GM12878 (cell line): ENCODE results near the gene SLAMF9. TPM values are rescaled to one million over a fixed set of nuclear protein-coding genes. Genes with fewer than 3 reads are reported as not detected.

Experiments used
- ATAC-seq: fragments of 200-7000 bp; cut with Tn5 transposase; 3 replicates; pipeline ENCODE4 v1.9.1; 2020; ENCODE audit warnings: mild to moderate bottlenecking, moderate library complexity
- BruUV-seq: library from RNA; stranded (reverse); fragments of 400-500 nt; replicated peaks from 2 replicates; lab custom pipeline; 2021; lab: Mats Ljungman, UMichigan
- CTCF ChIA-PET: fragments of 300-600 bp; sonication (Branson Sonifier 250); formaldehyde crosslinking; extraction: SDS; loops from one replicate; lab custom pipeline; 2021; ENCODE audit warnings: inconsistent platforms; lab: Yijun Ruan, JAX
- POLR2A ChIA-PET: fragments of 350-600 bp; formaldehyde crosslinking; extraction: SDS; loops from one replicate; lab custom pipeline; 2021; ENCODE audit warnings: inconsistent platforms; lab: Charles Lee
- RAD21 ChIA-PET: fragments of 300-600 bp; sonication (Branson Sonifier 250); formaldehyde crosslinking; loops from one replicate; lab custom pipeline; 2023; ENCODE audit warnings: antibody characterized with exemption; ENCODE audit not compliant: unreplicated experiment; lab: Charles Lee
- SMC1A ChIA-PET: fragments of 300-600 bp; sonication (Branson Sonifier 250); formaldehyde crosslinking; loops from one replicate; lab custom pipeline; 2023; ENCODE audit not compliant: unreplicated experiment, uncharacterized antibody; lab: Charles Lee
- DNase-seq: peaks from one replicate; pipeline ENCODE4 v3.0.0-alpha.2; 2011; ENCODE audit warnings: low read depth, low spot score
- FAIRE-seq: peaks from 3 replicates; lab custom pipeline; 2011; peaks lifted over from hg19 to GRCh38; lab: Jason Lieb, UNC
- H2AFZ ChIP-seq: 2 replicates; pipeline ENCODE4 v1.6.0; 2011; ENCODE audit warnings: low read depth, low read length, control low read depth; ENCODE audit not compliant: control insufficient read depth
- H3K27ac ChIP-seq: 2 replicates; pipeline ENCODE4 v1.5.1; 2011; ENCODE audit warnings: control low read depth; ENCODE audit not compliant: control insufficient read depth, insufficient read depth
- H3K27me3 ChIP-seq, 2 experiments: replicated peaks in 1 of 2; 2 replicates each; pipeline versions ENCODE4 v1.6.0 to v1.6.1; 2011; ENCODE audit warnings: low read length in 1 of 2; ENCODE audit not compliant: control insufficient read depth in 2 of 2, insufficient read depth in 2 of 2
- H3K36me3 ChIP-seq, 2 experiments: 2 replicates each; pipeline ENCODE4 v1.5.1; 2011; ENCODE audit warnings: low read length in 1 of 2; ENCODE audit not compliant: control insufficient read depth in 2 of 2, insufficient read depth in 2 of 2
- H3K4me1 ChIP-seq: 2 replicates; pipeline ENCODE4 v1.6.1; 2011; ENCODE audit warnings: mild to moderate bottlenecking, low read length, moderate library complexity, mixed read lengths; ENCODE audit not compliant: control insufficient read depth, insufficient read depth
- H3K4me2 ChIP-seq: 2 replicates; pipeline ENCODE4 v1.6.0; 2011; ENCODE audit warnings: control low read depth; ENCODE audit not compliant: control insufficient read depth, insufficient read depth
- H3K4me3 ChIP-seq: fragments of 200-600 bp; sonication (generic); 2 replicates; pipeline ENCODE4 v1.5.1; 2016
- H3K79me2 ChIP-seq: 2 replicates; pipeline ENCODE4 v1.6.0; 2011; ENCODE audit warnings: low read length; ENCODE audit not compliant: control insufficient read depth, insufficient read depth
- H3K9ac ChIP-seq: 2 replicates; pipeline ENCODE4 v1.8.0; 2011; ENCODE audit warnings: low read length, control low read depth, mixed read lengths; ENCODE audit not compliant: control insufficient read depth, insufficient read depth
- H3K9me3 ChIP-seq: replicated peaks from 3 replicates; pipeline ENCODE4 v1.5.1; 2011; ENCODE audit warnings: mild to moderate bottlenecking, low read length; ENCODE audit not compliant: control insufficient read depth, insufficient read depth
- H4K20me1 ChIP-seq: 2 replicates; pipeline ENCODE4 v1.6.0; 2011; ENCODE audit not compliant: control insufficient read depth, insufficient read depth
- BHLHE40 ChIP-seq, 2 experiments: fragments of 450-650 bp in 1 of 2; IDR thresholded peaks; 2 replicates each; pipeline ENCODE4 v1.6.1; 2011 to 2017; ENCODE audit warnings: low read depth in 2 of 2, borderline replicate concordance in 1 of 2, improper control_type of control experiment in 1 of 2, low read length in 1 of 2, mild to moderate bottlenecking in 1 of 2
- EED ChIP-seq: sonication (generic); IDR thresholded peaks from 2 replicates; pipeline ENCODE4 v1.6.1; 2016; ENCODE audit warnings: antibody characterized with exemption, low read depth
- EGR1 ChIP-seq, 2 experiments: IDR thresholded peaks; 1 replicate in 1 of 2; 2 replicates in 1 of 2; pipeline ENCODE4 v1.6.1; 2011 to 2012; ENCODE audit warnings: low read depth in 2 of 2, low read length in 2 of 2, borderline replicate concordance in 1 of 2, mild to moderate bottlenecking in 1 of 2, moderate library complexity in 1 of 2
- EP300 ChIP-seq, 2 experiments: fragments of 150-350 bp in 1 of 2; IDR thresholded peaks; 2 replicates each; pipeline ENCODE4 v1.6.1; 2011 to 2012; ENCODE audit warnings: low read depth in 2 of 2, low read length in 2 of 2, borderline replicate concordance in 1 of 2, improper control_type of control experiment in 1 of 2, inconsistent platforms in 1 of 2; ENCODE audit not compliant: control insufficient read depth in 1 of 2
- ESRRA ChIP-seq: IDR thresholded peaks from 2 replicates; pipeline ENCODE4 v1.6.1; 2012; ENCODE audit warnings: mild to moderate bottlenecking, low read length, improper control_type of control experiment
- FOS ChIP-seq: IDR thresholded peaks from 3 replicates; pipeline ENCODE4 v1.6.1; 2011; ENCODE audit warnings: borderline replicate concordance; ENCODE audit not compliant: insufficient read length; ENCODE audit errors: extremely low read depth
- FOXM1 ChIP-seq: IDR thresholded peaks from 2 replicates; pipeline ENCODE4 v1.6.1; 2012; ENCODE audit warnings: low read depth, mild to moderate bottlenecking, inconsistent platforms, low read length, moderate library complexity
- HDAC2 ChIP-seq: fragments of 200-600 bp; sonication (generic); IDR thresholded peaks from 2 replicates; pipeline ENCODE4 v1.6.1; 2017
- RCOR1 ChIP-seq: conservative IDR thresholded peaks from 2 replicates; pipeline ENCODE4 v1.6.1; 2012; ENCODE audit warnings: low read depth, low read length, improper control_type of control experiment
- ZNF24 ChIP-seq: fragments of 450-650 bp; IDR thresholded peaks from 2 replicates; pipeline ENCODE4 v1.6.1; 2017; ENCODE audit warnings: antibody characterized with exemption, mild to moderate bottlenecking
- WGBS: methylation state at CpG from one replicate; pipeline ENCODE4 v1.1.6; 2016; ENCODE audit warnings: low lambda C conversion rate; ENCODE audit not compliant: insufficient replicate concordance, insufficient coverage; ENCODE audit errors: missing lambda C conversion rate; 5-methylcytosine and 5-hydroxymethylcytosine counted together
- in situ Hi-C: fragments of 300-500 bp; cut with MboI; formaldehyde crosslinking; loops from 9 replicates; pipeline ENCODE4 v1.14.3; 2018; ENCODE audit warnings: mixed read lengths
- intact Hi-C: fragments of 100-400 bp; cut with micrococcal nuclease; formaldehyde crosslinking; loops from one replicate; pipeline ENCODE4 v1.14.2; 2022; ENCODE audit not compliant: unreplicated experiment
- polyA plus RNA-seq, 11 experiments: library from polyadenylated mRNA; depleted of rRNA in 4 of 11; unstranded in 6 of 11; stranded (reverse) in 5 of 11; fragments of >200 nt; fragmentation: Nextera tagmentation in 4 of 11; fragmentation: Illumina TruSeq in 1 of 11; extraction: Ambion mirVana in 4 of 11; extraction: Trizol in 1 of 11; gene quantifications; 1 replicate in 1 of 11; 2 replicates in 10 of 11; pipeline versions ENCODE4 v1.2.1 to v1.2.3, GENCODE V29; 2011 to 2016; ENCODE audit warnings: inconsistent platforms in 2 of 11, missing spikeins in 2 of 11, low read depth in 1 of 11
- total RNA-seq, 4 experiments: library from RNA; depleted of rRNA in 3 of 4; stranded (reverse); fragments of >200 nt in 3 of 4; fragmentation: Illumina TruSeq in 1 of 4; extraction: Trizol in 1 of 4; gene quantifications; 2 replicates each; pipeline versions ENCODE4 v1.2.1 to v1.2.3, GENCODE V29; 2013 to 2021
- TF ChIP-seq, protein P1 (sequence below): IDR thresholded peaks from 2 replicates; pipeline ENCODE4 v1.6.1; 2011; ENCODE audit warnings: borderline replicate concordance, low read depth, mild to moderate bottlenecking, moderate library complexity, low read length; ENCODE audit not compliant: insufficient read depth, poor library complexity, severe bottlenecking

The SLAMF9 gene
- total and polyA plus RNA-seq, 10 of the 15 experiments (the other 5 are each of a cell fraction or from before 2014, with no cell fraction given), result not detected

DNA sequence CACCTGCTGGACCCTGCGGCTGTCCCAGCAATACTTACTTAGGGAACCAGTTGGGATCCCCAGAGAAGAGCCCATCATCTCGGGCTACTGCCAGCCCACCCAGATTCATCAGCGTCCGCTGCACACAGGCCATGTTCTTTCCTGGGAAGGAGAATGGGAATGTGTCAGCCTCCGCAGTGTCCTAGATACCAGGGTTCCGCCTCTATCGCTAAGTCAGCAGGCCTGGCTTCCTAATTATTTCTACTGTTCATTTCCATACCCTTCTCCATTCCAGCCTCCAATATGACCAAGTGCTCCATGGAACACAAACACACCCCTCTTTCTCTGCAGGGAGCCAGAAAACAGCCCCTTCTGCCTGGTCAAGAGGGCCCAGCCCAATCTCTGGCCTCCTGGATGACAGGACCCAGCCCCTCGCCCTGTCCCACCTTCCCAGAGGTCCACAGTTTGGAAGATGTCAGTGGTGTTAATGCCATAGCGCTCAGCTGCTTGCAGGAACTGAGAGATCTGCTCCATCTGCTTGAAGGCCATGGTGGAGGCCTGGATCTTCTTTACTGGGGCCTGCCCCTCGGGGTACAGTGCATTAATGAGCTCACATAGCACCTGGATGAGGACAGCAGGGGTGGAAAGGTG is 34.7 kb downstream of the SLAMF9 start:
- no peak for FAIRE-seq
- CTCF ChIA-PET, result interaction anchor here (1.0 to 22.4 kb wide), 3 partner anchors 11 to 85 kb away, joined by 3 to 422 read pairs (median 3); no protein-coding TSS in a partner anchor
- POLR2A ChIA-PET, result no interaction called here

More for the DNA sequence above, 34.7 kb downstream of the SLAMF9 start:
- BruUV-seq, result no TSS peak
- Histone ChIP-seq H3K9ac (no peak overlapping the region), H3K9me3 (no peaks in the 10 kb centered on the region), H3K27me3 (no peaks in the 10 kb centered on the region), H2AFZ (no peak overlapping the region), H3K4me1 (peaks cover 24% of the 10 kb centered on the region), H3K27ac (no peak overlapping the region), H3K79me2 (peaks cover 50% of the 10 kb centered on the region), H3K4me3 (no peak overlapping the region), H3K36me3 (peaks cover 8 to 28% of the 10 kb centered on the region in 2 experiments; a peak in 3 of 4 replicates), H3K4me2 (no peak overlapping the region), H4K20me1 (no peaks in the 10 kb centered on the region)
- ChIA-PET RAD21 (interaction anchor here (7.5 kb wide), 1 partner anchor 28 kb away, joined by 94 read pairs; no protein-coding TSS in a partner anchor), SMC1A (interaction anchor here (0.8 kb wide), 1 partner anchor 26 kb away, joined by 3 read pairs; no protein-coding TSS in a partner anchor)
- DNase-seq (no peak), ATAC-seq (no peak)
- intact Hi-C loops (no loop called here), in situ Hi-C loops (no loop called here)
- TF ChIP-seq EED (no peak), ESRRA (no peak), BHLHE40 (IDR thresholded peaks at IDR 0.05; ENCODE audit: borderline replicate concordance in 1 of 2, low read depth in 2 of 2, low read length in 1 of 2) (no peak), FOXM1 (no peak), EP300 (IDR thresholded peaks at IDR 0.05; ENCODE audit: borderline replicate concordance in 1 of 2, control insufficient read depth in 1 of 2, low read depth in 2 of 2, low read length in 2 of 2) (no peak), HDAC2 (no peak), FOS (no peak), RCOR1 (no peak), ZNF24 (no peak), EGR1 (IDR thresholded peaks at IDR 0.05; ENCODE audit: borderline replicate concordance in 1 of 2, low read depth in 2 of 2, low read length in 2 of 2) (no peak)
- TF ChIP-seq, protein P1, sequence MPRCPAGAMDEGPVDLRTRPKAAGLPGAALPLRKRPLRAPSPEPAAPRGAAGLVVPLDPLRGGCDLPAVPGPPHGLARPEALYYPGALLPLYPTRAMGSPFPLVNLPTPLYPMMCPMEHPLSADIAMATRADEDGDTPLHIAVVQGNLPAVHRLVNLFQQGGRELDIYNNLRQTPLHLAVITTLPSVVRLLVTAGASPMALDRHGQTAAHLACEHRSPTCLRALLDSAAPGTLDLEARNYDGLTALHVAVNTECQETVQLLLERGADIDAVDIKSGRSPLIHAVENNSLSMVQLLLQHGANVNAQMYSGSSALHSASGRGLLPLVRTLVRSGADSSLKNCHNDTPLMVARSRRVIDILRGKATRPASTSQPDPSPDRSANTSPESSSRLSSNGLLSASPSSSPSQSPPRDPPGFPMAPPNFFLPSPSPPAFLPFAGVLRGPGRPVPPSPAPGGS, result no peak
- 95% methylated on average over 10 of the region's 10 CpGs for WGBS
